Small intestine (tissue), 7 donors: ENCODE data around the gene PIK3C2B. TPM values are rescaled to one million over a fixed set of nuclear protein-coding genes. Genes with fewer than 3 reads are reported as not detected.

ENCODE experiments used
- DNase-seq, 2 donors: peaks; one replicate each; pipeline versions ENCODE4 v3.0.0 to v3.0.0-alpha.2; 2013
- FAIRE-seq: peaks from 2 replicates; lab custom pipeline; 2012; peaks lifted over from hg19 to GRCh38; lab: Jason Lieb, UNC
- H3K27ac ChIP-seq, 3 donors: one replicate each; pipeline ENCODE4 v1.5.1; 2013; ENCODE audit warnings: low read length in 2 of 3, mild to moderate bottlenecking in 2 of 3, control low read depth in 1 of 3, inconsistent platforms in 1 of 3, low read depth in 1 of 3, moderate library complexity in 1 of 3
- H3K27me3 ChIP-seq, 3 donors: one replicate each; pipeline ENCODE4 v1.6.1; 2013; ENCODE audit warnings: low read length in 3 of 3, inconsistent platforms in 1 of 3; ENCODE audit not compliant: control insufficient read depth in 3 of 3, insufficient read depth in 3 of 3
- H3K36me3 ChIP-seq, 3 donors: one replicate each; pipeline ENCODE4 v1.6.1; 2013; ENCODE audit warnings: low read length in 3 of 3, inconsistent platforms in 1 of 3, low read depth in 1 of 3, mild to moderate bottlenecking in 1 of 3, moderate library complexity in 1 of 3; ENCODE audit not compliant: control insufficient read depth in 3 of 3, insufficient read depth in 2 of 3
- H3K4me1 ChIP-seq, 3 donors: one replicate each; pipeline ENCODE4 v1.6.1; 2013; ENCODE audit warnings: low read length in 2 of 3, inconsistent platforms in 1 of 3, low read depth in 1 of 3, mild to moderate bottlenecking in 1 of 3, moderate library complexity in 1 of 3; ENCODE audit not compliant: control insufficient read depth in 3 of 3, insufficient read depth in 2 of 3
- H3K4me3 ChIP-seq, 3 donors: one replicate each; pipeline ENCODE4 v1.5.1; 2013; ENCODE audit warnings: low read length in 3 of 3, control low read depth in 1 of 3, inconsistent platforms in 1 of 3, low read depth in 1 of 3, mild to moderate bottlenecking in 1 of 3, moderate library complexity in 1 of 3
- H3K9me3 ChIP-seq, 2 donors: one replicate each; pipeline ENCODE4 v1.6.1; 2013; ENCODE audit warnings: low read depth in 1 of 2, low read length in 1 of 2; ENCODE audit not compliant: control insufficient read depth in 2 of 2, insufficient read depth in 1 of 2
- WGBS, 3 donors: extraction: QIAGEN DNeasy Blood & Tissue Kit; methylation state at CpG; one replicate each; pipeline ENCODE4 v1.1.7; 2013; 5-methylcytosine and 5-hydroxymethylcytosine counted together
- polyA plus RNA-seq, 4 donors: library from polyadenylated mRNA; stranded (reverse) in 3 of 4; unstranded in 1 of 4; fragments of 200-250 nt in 3 of 4; fragments of 120-200 nt in 1 of 4; gene quantifications; one replicate each; pipeline versions ENCODE4 v1.2.1 to v1.2.3, GENCODE V29; 2013
- donor health status: healthy with polysubstance abuse.
- donor health status: control.
- donor health status: control.
- donor health status: Bipolar disorder and iron deficiency.
- donor health status: healthy.

PIK3C2B gene
- polyA plus RNA-seq, 4 donors = 8.1 to 31.1 (median 17.5) TPM

DNA sequence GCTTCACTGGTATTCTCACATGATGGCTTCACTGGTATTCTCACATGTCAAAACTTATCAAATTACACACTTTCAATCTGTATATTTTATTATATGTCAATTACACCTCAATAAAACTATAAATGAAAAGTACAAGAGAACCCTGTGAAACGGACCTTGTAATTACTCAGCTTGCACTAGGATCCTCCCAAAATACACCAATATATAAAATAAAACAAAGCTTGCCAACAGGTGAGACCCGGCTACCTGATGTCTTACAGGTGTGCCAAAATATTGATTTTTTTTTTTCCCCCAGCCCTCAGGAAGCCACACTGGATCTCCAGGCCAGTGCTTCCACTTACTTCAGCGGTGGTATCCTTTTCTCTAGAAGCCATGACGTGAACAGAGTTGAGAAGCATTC is 22.9 kb downstream of the PIK3C2B start:
- DNase-seq = peak in 1 of 2 donors; percentile 56
- Histone ChIP-seq H3K4me1 (peaks cover 0 to 2% (median 0%) of the 10 kb centered on the region in 3 donors), H3K27me3 (no peaks in the 10 kb centered on the region), H3K4me3 (no peak overlapping the region), H3K36me3 (peaks cover 0 to 38% (median 6%) of the 10 kb centered on the region in 3 donors), H3K27ac (no peak overlapping the region), H3K9me3 (no peaks in the 10 kb centered on the region)
- no peak for FAIRE-seq
- WGBS, 3 donors = 23 to 61% (median 44%) methylated on average over 4 of the region's 4 CpGs

GRCh38 chr1:204469304-204469703 is 25.3 kb downstream of the PIK3C2B start:
- Histone ChIP-seq H3K9me3 (no peaks in the 10 kb centered on the region), H3K36me3 (peaks cover 0 to 53% (median 10%) of the 10 kb centered on the region in 3 donors), H3K4me1 (peaks cover 0 to 3% (median 0%) of the 10 kb centered on the region in 3 donors), H3K27ac (no peak overlapping the region), H3K4me3 (no peak overlapping the region), H3K27me3 (no peaks in the 10 kb centered on the region)
- WGBS, 3 donors = 90 to 98% (median 95%) methylated on average over 9 to 10 of the region's 10 CpGs
- DNase-seq = no peak
- FAIRE-seq = no peak

DNA sequence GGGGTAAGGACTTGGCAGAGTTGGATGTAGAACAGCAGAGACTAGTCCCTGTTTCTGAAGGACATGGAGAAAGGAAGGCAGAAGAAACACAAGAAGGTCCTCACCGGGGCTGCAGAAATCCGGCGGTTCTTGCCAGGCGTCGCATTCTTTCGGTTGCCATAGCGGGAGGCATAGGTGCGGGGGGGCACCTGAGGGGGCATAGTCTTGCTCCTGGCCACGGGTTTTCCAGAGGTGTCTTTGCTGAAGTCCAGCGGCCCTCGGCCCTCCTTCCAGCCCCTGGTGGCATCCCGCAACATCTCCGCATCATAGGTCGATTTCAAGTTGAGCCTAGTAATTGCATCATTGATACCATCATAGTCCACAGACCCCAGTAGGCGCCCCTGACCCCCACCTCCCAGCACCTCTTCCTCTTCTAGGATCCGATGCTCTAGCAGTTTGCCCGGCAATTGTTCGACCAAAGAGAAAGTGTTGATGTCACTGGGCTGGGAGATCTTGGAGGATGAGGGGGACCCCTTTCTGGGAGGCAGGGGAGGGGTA is 25.8 kb downstream of the PIK3C2B start:
- FAIRE-seq (no peak), DNase-seq (no peak)
- WGBS, 3 donors = 89 to 90% (median 89%) methylated on average over 18 of the region's 18 CpGs

DNA sequence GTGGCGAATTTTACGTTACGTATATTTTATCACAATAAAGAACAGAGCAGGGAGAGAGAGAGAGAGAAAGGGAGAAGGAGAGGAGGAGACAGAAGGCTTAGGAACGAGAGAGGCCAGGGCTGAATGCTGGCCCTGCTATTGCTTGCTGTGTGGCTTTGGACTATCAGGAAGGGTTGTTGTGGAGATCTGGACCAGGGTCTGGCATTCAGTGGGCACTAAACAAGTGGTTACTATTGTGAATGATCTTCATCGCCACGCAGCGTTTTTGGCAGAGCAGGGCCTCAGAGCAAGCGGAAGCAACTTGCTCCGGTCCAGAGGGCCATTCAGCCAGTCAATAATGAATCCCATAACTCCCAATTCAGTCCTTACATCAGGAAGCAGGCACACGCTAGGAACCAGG is 26.4 kb downstream of the PIK3C2B start:
- no peak for FAIRE-seq
- DNase-seq = no peak
- Histone ChIP-seq H3K4me1 (peaks cover 0 to 3% (median 0%) of the 10 kb centered on the region in 3 donors), H3K4me3 (no peak overlapping the region), H3K27me3 (no peaks in the 10 kb centered on the region), H3K27ac (no peak overlapping the region), H3K9me3 (no peaks in the 10 kb centered on the region), H3K36me3 (peaks cover 0 to 61% (median 15%) of the 10 kb centered on the region in 3 donors)
- WGBS, 3 donors = 94 to 97% (median 95%) methylated on average over 10 of the region's 10 CpGs

More for the DNA sequence above, 25.8 kb downstream of the PIK3C2B start:
- Histone ChIP-seq H3K9me3 (no peaks in the 10 kb centered on the region), H3K36me3 (peaks cover 0 to 56% (median 13%) of the 10 kb centered on the region in 3 donors), H3K4me1 (peaks cover 0 to 3% (median 0%) of the 10 kb centered on the region in 3 donors), H3K27me3 (no peaks in the 10 kb centered on the region), H3K27ac (no peak overlapping the region), H3K4me3 (no peak overlapping the region)

DNA sequence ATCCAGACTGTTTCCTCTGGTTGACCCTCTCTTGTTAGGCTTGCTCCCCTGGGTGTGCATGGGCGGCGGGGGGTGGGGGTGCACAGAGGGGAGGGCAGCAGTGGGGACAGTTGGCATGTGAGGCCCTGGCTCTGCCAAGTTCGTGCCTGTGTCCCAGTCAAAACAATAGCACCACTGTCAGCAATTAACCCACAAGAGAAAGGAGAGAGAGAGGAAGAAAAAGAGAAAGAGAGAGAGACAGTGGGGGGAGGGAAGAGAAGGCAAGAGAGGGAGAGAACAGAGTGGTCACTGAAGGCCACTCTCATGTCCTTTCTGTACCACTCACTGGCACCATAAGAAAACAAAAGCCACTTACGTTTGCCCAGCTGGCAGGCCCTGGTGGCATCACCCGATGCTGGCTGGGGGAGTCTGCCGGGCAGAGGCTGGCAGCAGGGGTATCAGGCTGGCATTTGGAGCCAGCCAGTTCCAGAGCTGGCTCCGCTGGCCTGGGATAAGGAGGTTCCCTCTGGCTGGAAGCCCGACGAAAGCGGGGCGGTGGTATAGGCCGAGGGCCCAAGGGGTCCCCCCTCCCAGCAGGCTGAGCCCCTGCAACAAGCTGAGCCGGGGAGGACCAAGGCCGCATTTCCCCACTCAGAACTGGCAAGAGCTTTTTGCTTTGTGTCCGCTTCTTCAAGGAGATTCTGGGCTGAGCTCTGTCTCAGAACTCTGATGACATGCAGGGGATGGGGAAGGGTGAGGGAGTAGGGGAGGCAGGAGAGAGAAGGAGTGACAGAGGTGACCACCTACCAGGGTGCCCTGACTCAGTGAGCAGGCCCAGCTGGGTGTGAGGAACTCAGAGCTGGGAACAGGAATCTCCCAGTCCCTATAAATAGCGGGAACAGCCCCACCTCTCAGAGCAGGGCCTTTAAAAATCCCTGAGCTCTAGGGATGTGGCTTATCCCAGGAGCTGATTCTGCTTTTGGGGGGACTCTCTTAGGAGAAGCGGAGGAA is 27.9 kb downstream of the PIK3C2B start:
- DNase-seq = no peak
- Histone ChIP-seq H3K27me3 (no peaks in the 10 kb centered on the region), H3K27ac (peak overlapping the region in 1 of 3 donors; percentile 45), H3K4me1 (peaks cover 0 to 3% (median 0%) of the 10 kb centered on the region in 3 donors), H3K4me3 (no peak overlapping the region), H3K9me3 (no peaks in the 10 kb centered on the region), H3K36me3 (peaks cover 0 to 74% (median 15%) of the 10 kb centered on the region in 3 donors)
- no peak for FAIRE-seq
- 76 to 85% (median 82%) methylated on average over 17 of the region's 17 CpGs for WGBS, 3 donors

DNA sequence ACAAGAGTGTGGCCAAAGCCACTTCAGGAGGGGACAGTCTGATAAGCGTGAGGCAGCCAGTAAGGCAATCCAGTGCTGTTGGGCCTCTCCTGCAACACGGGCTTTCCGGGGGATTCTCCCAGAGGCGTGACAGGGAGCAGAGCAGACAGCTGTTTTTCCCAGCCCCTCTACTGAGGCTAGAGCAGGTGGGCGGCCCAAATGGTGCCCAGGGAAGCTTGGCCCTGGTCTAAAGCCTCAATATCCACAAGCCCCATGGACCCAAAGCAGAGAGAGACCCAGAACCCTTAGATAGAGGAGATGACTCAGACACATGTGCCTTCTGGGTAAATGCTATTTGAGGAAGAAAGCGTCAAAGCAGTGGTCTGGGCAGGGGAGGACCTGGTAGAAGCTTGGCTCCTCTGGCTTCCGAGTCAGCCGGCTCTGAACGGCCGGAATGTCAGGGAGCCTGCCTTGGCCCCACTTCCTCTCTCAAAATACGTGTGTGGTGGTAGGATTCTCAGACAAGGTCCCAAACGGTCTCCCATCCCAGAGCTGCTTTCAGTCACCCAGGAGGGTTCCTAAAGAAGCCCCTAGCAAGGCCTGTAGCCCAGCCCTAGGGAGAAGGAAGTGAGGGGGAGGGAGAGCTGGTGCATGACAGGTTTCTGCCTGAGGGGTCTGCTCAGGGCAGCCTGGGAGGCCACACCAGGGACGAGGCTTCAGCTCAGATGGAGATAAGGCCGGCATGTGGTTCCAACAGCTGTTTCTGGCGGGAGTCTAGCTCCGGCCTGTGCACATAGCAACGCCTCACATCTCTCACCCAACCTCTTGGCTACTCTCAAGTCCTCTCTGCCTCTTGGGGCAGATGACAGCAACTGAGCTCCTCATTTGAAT is 28.8 kb downstream of the PIK3C2B start:
- no peaks in the 10 kb centered on the region for H3K27me3 ChIP-seq
- peaks cover 0 to 84% (median 16%) of the 10 kb centered on the region in 3 donors for H3K36me3 ChIP-seq
- DNase-seq (no peak), FAIRE-seq (no peak)
- H3K9me3 ChIP-seq = no peaks in the 10 kb centered on the region
- peaks cover 0 to 3% (median 0%) of the 10 kb centered on the region in 3 donors for H3K4me1 ChIP-seq
- H3K4me3 ChIP-seq = no peak overlapping the region
- H3K27ac ChIP-seq = peak overlapping the region in 1 of 3 donors; percentile 67
- 62 to 82% (median 74%) methylated on average over 17 of the region's 17 CpGs for WGBS, 3 donors

DNA sequence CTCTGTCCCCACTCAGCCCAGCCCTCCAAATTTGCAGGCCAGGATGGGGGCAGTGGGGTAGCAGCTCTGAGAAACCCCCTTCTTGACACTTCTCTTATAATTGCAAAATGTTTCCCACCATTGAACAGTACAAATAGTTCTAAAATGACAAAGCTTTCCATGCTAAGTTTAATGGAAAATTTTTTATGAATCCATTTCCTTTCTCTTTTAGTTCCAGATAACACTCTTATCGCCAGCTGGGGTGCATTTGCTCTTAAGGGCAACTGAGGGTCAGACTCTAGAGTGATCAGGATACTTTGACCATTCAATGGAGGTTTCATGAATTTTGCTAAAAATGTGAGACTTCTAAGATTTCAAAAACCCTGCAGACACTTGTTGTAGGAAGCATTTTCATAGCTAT is 29.9 kb downstream of the PIK3C2B start:
- H3K4me1 ChIP-seq = peaks cover 0 to 3% (median 0%) of the 10 kb centered on the region in 3 donors
- H3K36me3 ChIP-seq = peaks cover 0 to 93% (median 22%) of the 10 kb centered on the region in 3 donors
- WGBS, 3 donors = 36 to 40% (median 37%) methylated on average over 1 of the region's 1 CpG

More for the DNA sequence above, 29.9 kb downstream of the PIK3C2B start:
- DNase-seq (no peak), FAIRE-seq (no peak)
- Histone ChIP-seq H3K27me3 (no peaks in the 10 kb centered on the region), H3K27ac (peak overlapping the region in 1 of 3 donors; percentile 61), H3K4me3 (no peak overlapping the region), H3K9me3 (no peaks in the 10 kb centered on the region)
